Kidney epithelial cell (primary cell): Measurements from ENCODE around the gene TRIM56. TPM values are rescaled to one million over a fixed set of nuclear protein-coding genes. Genes with fewer than 3 reads are reported as not detected.
"Not testable (repeated sequence)": the region's sequence is repeated elsewhere in the genome, so short reads cannot be mapped to it uniquely, and the experiment has no call there.

Experiments used
- DNase-seq: peaks from one replicate; pipeline ENCODE4 v3.0.0-alpha.2; 2010; ENCODE audit warnings: low read depth
- H3K27me3 ChIP-seq: 2 replicates; pipeline ENCODE4 v1.6.0; 2011; ENCODE audit warnings: low read length; ENCODE audit not compliant: control insufficient read depth, insufficient read depth
- H3K36me3 ChIP-seq: 2 replicates; pipeline ENCODE4 v1.5.1; 2011; ENCODE audit warnings: low read length; ENCODE audit not compliant: control insufficient read depth, insufficient read depth
- H3K4me3 ChIP-seq: 2 replicates; pipeline ENCODE4 v1.5.1; 2011; ENCODE audit warnings: low read depth, mild to moderate bottlenecking, control low read depth, low read length
- total RNA-seq: library from RNA; depleted of rRNA; stranded (reverse); fragments of >200 nt; gene quantifications from 2 replicates; pipeline ENCODE4 v1.2.3, GENCODE V29; 2015
- TF ChIP-seq, protein P1 (sequence below): IDR thresholded peaks from 2 replicates; pipeline ENCODE4 v1.5.1; 2011; ENCODE audit warnings: mild to moderate bottlenecking, moderate library complexity, low read length, control low read depth, inconsistent platforms; ENCODE audit not compliant: insufficient read depth, poor library complexity, severe bottlenecking

TRIM56 gene
- total RNA-seq, 1 donor from 2014 or later, result 16.7 TPM

DNA sequence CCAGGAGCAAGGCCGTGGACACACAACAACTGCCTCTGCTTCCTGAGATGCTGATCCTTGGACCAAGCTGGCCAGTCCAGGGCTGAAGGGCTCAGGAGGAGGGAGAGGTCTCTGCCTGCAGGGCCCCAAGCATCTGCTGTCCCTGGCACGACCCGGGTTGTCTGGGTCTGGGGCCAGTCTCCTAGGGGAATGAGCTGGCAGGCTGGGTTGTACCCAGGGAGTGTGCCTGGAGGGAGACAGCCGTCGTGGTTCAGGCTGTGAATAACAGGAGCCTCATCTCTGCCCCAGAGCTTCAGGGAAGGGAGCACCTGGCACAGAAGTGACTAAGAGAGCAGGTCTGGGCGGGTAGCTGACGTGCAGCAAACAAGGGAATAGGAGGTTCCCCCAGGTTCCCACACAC is 23.7 kb downstream of the TRIM56 start:
- no peaks in the 10 kb centered on the region for H3K27me3 ChIP-seq
- no peaks in the 10 kb centered on the region for H3K36me3 ChIP-seq
- DNase-seq, result no peak
- H3K4me3 ChIP-seq, result no peak overlapping the region
- TF ChIP-seq, protein P1, sequence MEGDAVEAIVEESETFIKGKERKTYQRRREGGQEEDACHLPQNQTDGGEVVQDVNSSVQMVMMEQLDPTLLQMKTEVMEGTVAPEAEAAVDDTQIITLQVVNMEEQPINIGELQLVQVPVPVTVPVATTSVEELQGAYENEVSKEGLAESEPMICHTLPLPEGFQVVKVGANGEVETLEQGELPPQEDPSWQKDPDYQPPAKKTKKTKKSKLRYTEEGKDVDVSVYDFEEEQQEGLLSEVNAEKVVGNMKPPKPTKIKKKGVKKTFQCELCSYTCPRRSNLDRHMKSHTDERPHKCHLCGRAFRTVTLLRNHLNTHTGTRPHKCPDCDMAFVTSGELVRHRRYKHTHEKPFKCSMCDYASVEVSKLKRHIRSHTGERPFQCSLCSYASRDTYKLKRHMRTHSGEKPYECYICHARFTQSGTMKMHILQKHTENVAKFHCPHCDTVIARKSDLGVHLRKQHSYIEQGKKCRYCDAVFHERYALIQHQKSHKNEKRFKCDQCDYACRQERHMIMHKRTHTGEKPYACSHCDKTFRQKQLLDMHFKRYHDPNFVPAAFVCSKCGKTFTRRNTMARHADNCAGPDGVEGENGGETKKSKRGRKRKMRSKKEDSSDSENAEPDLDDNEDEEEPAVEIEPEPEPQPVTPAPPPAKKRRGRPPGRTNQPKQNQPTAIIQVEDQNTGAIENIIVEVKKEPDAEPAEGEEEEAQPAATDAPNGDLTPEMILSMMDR, result no peak

DNA sequence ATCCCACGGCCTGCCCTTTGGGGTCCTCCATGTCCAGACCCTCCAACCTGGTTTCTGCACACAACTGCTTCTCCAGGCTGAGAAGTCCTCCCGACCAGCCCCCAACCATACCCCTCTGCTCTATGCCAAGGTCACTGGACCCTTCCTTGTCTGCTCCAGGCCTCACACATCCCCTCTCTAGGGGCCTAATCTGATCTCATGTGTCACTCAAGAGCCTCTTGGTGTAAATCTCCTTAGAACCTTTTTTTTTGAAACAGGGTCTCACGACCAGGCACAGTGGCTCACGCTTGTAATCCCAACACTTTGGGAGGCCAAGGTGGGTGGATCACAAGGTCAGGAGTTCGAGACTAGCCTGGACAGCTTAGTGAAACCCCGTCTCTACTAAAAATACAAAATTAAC is 24.1 kb downstream of the TRIM56 start:
- Histone ChIP-seq H3K36me3 (no peaks in the 10 kb centered on the region), H3K27me3 (no peaks in the 10 kb centered on the region), H3K4me3 (no peak overlapping the region)
- TF ChIP-seq, protein P1, result no peak
- no peak for DNase-seq

DNA sequence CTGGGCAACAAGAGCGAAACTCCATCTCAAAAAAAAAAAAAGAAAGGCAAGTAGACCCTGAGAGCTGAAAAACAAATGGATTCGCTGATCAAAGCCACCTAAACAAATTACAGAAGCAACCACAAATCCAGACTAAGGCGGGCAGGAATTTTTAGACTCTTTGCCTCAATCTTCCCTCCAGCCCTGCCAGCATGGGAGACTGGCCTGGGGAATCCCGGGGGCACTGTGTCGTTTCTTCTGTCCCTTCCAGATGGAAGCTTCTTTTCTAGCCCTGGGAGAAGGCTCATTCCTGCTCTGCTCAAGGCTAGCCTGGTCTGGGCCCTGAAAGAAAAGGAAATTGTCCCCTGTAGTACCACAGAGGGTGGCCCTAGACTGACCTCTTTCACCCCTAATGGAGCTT is 26.0 kb downstream of the TRIM56 start:
- Histone ChIP-seq H3K27me3 (no peaks in the 10 kb centered on the region), H3K36me3 (no peaks in the 10 kb centered on the region), H3K4me3 (no peak overlapping the region)
- TF ChIP-seq, protein P1, result no peak
- no peak for DNase-seq

DNA sequence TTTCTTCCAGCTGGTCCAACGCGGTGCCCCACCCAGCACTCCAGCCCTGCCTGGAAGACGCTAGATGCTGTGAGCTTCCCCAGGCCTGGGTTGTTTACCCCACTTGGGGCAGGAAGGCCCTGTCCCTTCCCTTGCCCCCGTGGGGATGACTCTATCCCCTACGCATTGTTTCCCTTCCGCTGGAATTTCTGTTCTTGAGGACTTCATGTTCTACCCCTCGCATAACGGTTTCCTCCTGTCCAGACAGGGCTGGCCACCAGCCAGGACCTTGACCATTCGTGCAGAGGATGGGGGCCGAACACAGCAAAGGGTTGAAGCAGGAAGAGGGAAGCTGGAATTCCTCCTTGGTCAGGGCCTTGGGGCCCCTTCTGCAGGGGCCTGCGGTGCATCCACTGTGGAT is 27.0 kb downstream of the TRIM56 start:
- H3K36me3 ChIP-seq, result no peaks in the 10 kb centered on the region
- H3K27me3 ChIP-seq, result no peaks in the 10 kb centered on the region
- H3K4me3 ChIP-seq, result no peak overlapping the region
- no peak for DNase-seq
- TF ChIP-seq, protein P1, result no peak

DNA sequence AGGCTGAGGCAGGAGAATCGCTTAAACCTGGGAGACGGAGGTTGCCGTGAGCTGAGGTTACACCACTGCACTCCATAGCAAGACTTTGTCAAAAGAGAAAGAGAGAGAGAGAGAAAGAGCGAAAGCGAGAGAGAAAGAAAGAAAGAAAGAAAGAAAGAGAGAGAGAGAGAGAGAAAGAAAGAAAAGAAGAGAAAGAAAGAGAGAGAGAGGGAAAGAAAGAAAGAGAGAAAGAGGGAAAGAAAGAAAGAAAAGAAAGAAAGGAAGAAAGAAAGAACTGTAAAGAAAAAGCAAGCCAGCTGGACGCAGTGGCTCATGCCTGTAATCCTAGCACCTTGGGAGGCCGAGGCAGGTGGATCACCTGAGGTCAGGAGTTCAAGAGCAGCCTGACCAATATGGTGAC is 27.9 kb downstream of the TRIM56 start:
- not testable (repeated sequence) for H3K27me3 ChIP-seq, H3K36me3 ChIP-seq, DNase-seq, H3K4me3 ChIP-seq

DNA sequence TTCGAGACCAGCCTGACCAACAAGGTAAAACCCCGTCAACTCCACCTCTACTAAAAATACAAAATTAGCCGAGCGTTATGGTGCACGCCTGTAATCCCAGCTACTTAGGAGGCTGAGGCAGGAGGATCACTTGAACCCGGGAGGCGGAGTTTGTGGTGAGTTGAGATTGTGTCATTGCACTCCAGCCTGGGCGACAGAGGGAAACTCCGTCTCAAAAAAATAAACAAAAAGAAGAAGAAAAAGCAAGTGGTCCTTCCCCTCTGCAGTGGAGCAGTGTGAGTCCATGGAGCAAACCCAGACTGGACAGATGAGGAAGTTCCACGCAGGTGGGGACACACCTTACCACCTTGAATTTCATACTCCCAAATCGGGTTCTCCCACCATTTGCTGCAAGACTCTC is 28.6 kb downstream of the TRIM56 start:
- no peak for DNase-seq
- Histone ChIP-seq H3K36me3 (no peaks in the 10 kb centered on the region), H3K27me3 (no peaks in the 10 kb centered on the region), H3K4me3 (no peak overlapping the region)
- TF ChIP-seq, protein P1, result no peak

DNA sequence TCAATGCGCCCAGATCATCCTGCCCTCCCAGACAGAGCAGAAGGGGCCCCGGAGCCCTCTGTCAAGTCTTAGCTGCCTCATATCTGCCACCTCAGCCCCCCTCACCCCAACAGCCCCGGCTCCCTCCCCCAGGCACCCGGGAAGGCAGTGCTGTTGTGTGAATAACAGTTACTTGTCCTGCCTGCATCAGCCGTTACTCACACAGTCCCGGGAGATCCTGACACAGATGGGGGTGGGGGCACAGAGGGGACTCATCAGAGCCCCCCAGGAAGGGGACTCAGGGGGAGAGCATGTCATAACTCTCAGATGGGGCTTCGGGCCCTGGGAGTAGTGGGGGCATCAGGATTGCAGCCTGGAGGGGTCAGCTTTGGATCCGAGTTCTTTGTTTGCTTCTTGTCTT is 29.2 kb downstream of the TRIM56 start:
- TF ChIP-seq, protein P1, result no peak
- H3K4me3 ChIP-seq, result no peak overlapping the region
- H3K27me3 ChIP-seq, result no peaks in the 10 kb centered on the region
- DNase-seq, result no peak
- H3K36me3 ChIP-seq, result no peaks in the 10 kb centered on the region
